HUES48 (cell line): Measurements from ENCODE around the gene UBE2D2.
A peak's percentile ranks its signal among the peaks of the same experiment; 100 is the strongest.

Experiments
- H3K27ac ChIP-seq: one replicate; pipeline ENCODE4 v1.7.0; 2013; ENCODE audit warnings: low read depth, low read length, inconsistent platforms
- H3K27me3 ChIP-seq: 2 replicates; pipeline ENCODE4 v1.6.1; 2013; ENCODE audit warnings: mild to moderate bottlenecking, low read length; ENCODE audit not compliant: control insufficient read depth, insufficient read depth
- H3K36me3 ChIP-seq: 2 replicates; pipeline ENCODE4 v1.6.1; 2013; ENCODE audit warnings: low read length; ENCODE audit not compliant: control insufficient read depth, insufficient read depth
- H3K4me1 ChIP-seq: 2 replicates; pipeline ENCODE4 v1.6.1; 2013; ENCODE audit warnings: mild to moderate bottlenecking, low read length; ENCODE audit not compliant: control insufficient read depth, insufficient read depth
- H3K4me3 ChIP-seq: 2 replicates; pipeline ENCODE4 v1.5.1; 2013; ENCODE audit warnings: mild to moderate bottlenecking, low read depth, low read length
- H3K9ac ChIP-seq: 2 replicates; pipeline ENCODE4 v1.6.1; 2013; ENCODE audit warnings: mild to moderate bottlenecking, low read depth, low read length, moderate library complexity
- H3K9me3 ChIP-seq: 2 replicates; pipeline ENCODE4 v1.6.1; 2013; ENCODE audit warnings: low read length; ENCODE audit not compliant: control insufficient read depth, insufficient read depth

The UBE2D2 gene

GRCh38 chr5:139675825-139676224 is 114.7 kb downstream of the UBE2D2 start:
- Histone ChIP-seq H3K36me3 (peaks cover 6% of the 10 kb centered on the region; the same call in 1 of the 2 replicates), H3K4me3 (no peak overlapping the region), H3K9me3 (no peaks in the 10 kb centered on the region), H3K4me1 (peaks cover 8% of the 10 kb centered on the region; the same call in 1 of the 2 replicates), H3K27me3 (no peaks in the 10 kb centered on the region), H3K9ac (no peak overlapping the region), H3K27ac (no peak overlapping the region)

DNA sequence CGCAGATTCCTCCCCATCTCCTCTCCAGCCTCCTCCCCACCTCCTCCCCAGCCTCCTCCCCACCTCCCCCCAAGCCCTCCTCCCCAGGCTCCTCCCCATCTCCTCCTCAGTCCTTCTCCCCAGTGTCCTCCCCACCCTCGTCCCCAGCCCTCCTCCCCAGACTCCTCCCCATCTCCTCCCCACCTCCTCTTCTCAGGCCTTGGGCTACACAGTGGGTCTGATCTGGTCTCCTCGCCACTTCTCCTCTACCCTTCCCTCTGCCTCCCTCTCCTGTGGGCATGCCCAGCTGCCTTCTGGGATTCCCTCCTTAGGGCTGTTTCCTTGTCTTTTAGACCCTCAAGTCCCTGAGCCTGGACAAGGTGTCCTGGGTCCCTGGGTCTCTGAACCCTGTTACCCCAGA is 115.3 kb downstream of the UBE2D2 start:
- no peak overlapping the region for H3K27ac ChIP-seq
- peaks cover 12% of the 10 kb centered on the region; the same call in 1 of the 2 replicates for H3K36me3 ChIP-seq

DNA sequence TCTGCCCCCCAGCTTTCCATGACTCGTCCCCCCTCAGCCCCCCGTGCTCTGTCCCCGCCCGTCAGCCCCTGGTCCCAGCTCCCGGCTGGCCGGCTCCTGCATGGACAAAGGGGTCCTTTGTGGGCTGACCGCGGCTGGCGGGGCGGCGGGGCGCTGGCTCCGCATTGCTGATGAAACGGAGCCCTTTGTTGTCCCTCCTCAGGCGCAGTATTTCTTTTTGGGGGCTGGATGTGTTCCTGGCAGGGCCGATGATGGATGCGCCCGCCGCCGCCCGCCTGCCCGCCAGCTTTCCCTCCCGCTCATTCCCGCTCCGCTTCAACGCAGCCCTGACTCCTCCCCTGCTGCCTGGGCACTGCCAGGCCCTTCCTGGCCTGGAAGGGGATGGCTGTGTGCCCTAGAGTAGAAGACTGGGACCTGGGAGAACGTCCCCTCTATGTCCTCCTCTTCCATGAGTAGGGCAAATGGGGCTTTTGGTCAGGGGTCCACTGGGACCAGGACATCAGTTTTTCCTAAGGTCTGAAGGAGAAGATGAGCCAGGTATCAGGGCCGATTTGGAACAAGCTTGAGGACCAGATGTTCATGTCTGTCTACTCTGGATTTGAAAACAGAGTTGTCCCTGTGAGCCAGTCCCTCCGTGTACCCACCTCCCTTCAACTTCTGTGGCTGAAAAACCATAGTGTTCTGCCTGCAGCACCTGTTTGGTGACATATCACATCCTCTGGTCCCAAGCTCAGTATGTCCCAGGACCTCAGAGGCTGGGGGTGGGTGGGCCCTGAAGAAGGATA is 116.0 kb downstream of the UBE2D2 start:
- Histone ChIP-seq H3K27ac (peak overlapping the region; percentile 1), H3K4me3 (no peak overlapping the region), H3K4me1 (peaks cover 3% of the 10 kb centered on the region; the same call in 1 of the 2 replicates), H3K36me3 (peaks cover 15% of the 10 kb centered on the region; the same call in 1 of the 2 replicates), H3K9me3 (no peaks in the 10 kb centered on the region), H3K9ac (no peak overlapping the region), H3K27me3 (no peaks in the 10 kb centered on the region)

More for the DNA sequence above, 115.3 kb downstream of the UBE2D2 start:
- no peaks in the 10 kb centered on the region for H3K9me3 ChIP-seq
- no peak overlapping the region for H3K9ac ChIP-seq
- peaks cover 3% of the 10 kb centered on the region; the same call in 1 of the 2 replicates for H3K4me1 ChIP-seq
- H3K27me3 ChIP-seq, result no peaks in the 10 kb centered on the region
- H3K4me3 ChIP-seq, result no peak overlapping the region
